ENCODE results near the gene NID1. TPM values are rescaled to one million over a fixed set of nuclear protein-coding genes. Genes with fewer than 3 reads are reported as not detected.

Gene NID1
- total RNA-seq, 4 donors from 2014 or later: 139 to 322 (median 244) TPM

DNA sequence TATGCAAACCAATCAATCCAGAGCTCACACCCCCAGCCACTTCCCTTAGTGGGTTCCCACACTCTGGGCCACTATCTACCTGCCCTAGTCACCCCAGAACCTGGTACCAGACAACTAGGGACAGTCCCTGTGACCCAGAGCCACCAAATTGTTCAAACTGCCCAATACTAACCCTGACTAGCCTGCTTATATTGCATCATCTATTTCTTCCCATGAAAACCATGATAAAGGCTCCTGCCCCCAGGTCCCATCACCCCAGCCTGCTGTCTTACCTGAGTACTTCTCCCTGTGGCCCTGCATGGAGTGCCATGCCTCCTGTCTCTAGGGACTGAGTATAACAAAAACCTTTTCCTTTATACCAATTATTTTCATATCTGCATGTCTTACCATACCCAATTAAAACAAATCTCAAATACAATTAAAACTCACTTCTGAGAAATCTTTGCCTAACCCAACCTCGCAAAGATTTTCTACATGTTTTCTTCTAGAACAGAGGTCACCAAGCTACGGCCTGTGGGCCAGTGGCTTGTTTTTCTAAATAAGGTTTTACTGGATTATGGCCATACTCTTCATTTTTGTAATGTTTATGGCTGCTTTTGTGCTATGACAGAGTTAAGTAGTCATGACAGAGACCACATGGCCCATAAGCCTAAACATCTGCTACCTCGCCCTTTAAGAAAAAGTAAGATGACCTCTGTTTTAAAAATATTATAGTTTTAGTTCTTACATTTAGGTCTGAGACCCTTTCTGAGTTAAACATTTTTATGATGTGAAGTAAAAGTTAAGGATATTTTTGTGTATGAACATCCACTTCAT is 31.0 kb upstream of the NID1 start:
- Histone ChIP-seq H3K4me1 (no peaks in the 10 kb centered on the region), H3K27ac (no peak overlapping the region), H3K9me3 (peaks cover 0 to 4% (median 0%) of the 10 kb centered on the region in 3 donors), H3K27me3 (no peaks in the 10 kb centered on the region), H3K36me3 (no peaks in the 10 kb centered on the region), H3K4me3 (no peak overlapping the region)
- WGBS, 2 donors (ENCODE audit: low coverage in 1 of 2): 32 to 50% methylated on average over 2 to 3 of the region's 3 CpGs
- TF ChIP-seq EP300 (IDR thresholded peaks at IDR 0.05): no peak
- no peak for TF ChIP-seq POLR2AphosphoS5 (IDR thresholded peaks at IDR 0.05)
- TF ChIP-seq POLR2A (IDR thresholded peaks at IDR 0.05): no peak
- TF ChIP-seq, protein P1, sequence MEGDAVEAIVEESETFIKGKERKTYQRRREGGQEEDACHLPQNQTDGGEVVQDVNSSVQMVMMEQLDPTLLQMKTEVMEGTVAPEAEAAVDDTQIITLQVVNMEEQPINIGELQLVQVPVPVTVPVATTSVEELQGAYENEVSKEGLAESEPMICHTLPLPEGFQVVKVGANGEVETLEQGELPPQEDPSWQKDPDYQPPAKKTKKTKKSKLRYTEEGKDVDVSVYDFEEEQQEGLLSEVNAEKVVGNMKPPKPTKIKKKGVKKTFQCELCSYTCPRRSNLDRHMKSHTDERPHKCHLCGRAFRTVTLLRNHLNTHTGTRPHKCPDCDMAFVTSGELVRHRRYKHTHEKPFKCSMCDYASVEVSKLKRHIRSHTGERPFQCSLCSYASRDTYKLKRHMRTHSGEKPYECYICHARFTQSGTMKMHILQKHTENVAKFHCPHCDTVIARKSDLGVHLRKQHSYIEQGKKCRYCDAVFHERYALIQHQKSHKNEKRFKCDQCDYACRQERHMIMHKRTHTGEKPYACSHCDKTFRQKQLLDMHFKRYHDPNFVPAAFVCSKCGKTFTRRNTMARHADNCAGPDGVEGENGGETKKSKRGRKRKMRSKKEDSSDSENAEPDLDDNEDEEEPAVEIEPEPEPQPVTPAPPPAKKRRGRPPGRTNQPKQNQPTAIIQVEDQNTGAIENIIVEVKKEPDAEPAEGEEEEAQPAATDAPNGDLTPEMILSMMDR (IDR thresholded peaks at IDR 0.05): no peak
- ATAC-seq: no peak

GRCh38 chr1:236092899-236093298 is 28.0 kb upstream of the NID1 start:
- TF ChIP-seq POLR2AphosphoS5 (IDR thresholded peaks at IDR 0.05) (no peak), EP300 (IDR thresholded peaks at IDR 0.05) (no peak), POLR2A (IDR thresholded peaks at IDR 0.05) (no peak)
- TF ChIP-seq, protein P1 (IDR thresholded peaks at IDR 0.05): no peak
- H3K27me3 ChIP-seq: no peaks in the 10 kb centered on the region
- no peaks in the 10 kb centered on the region for H3K4me1 ChIP-seq
- H3K27ac ChIP-seq: no peak overlapping the region
- H3K9me3 ChIP-seq: peaks cover 0 to 4% (median 0%) of the 10 kb centered on the region in 3 donors
- no peak overlapping the region for H3K4me3 ChIP-seq
- 31 to 47% methylated on average over 2 to 5 of the region's 5 CpGs for WGBS, 2 donors (ENCODE audit: low coverage in 1 of 2)
- no peaks in the 10 kb centered on the region for H3K36me3 ChIP-seq
- ATAC-seq: no peak

DNA sequence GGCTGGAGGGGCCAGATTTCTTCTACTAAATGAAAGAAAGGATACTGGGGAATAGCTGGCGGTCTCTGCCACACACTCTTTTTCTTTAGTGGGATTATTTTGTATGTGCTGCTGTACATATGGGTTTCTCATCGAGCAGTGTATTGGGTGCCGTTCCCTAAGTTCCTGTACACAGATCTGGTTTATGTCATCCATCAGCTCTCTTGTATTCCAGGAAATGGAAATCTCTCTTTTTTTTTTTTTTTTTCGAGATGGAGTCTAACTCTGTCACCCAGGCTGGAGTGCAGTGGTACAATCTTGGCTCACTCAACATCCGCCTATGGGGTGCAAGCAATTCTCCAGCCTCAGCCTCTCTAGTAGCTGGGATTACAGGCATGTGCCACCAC is 27.0 kb upstream of the NID1 start:
- no peaks in the 10 kb centered on the region for H3K27me3 ChIP-seq
- no peak overlapping the region for H3K4me3 ChIP-seq
- H3K9me3 ChIP-seq: peaks cover 0 to under 1% (median 0%) of the 10 kb centered on the region in 3 donors
- no peaks in the 10 kb centered on the region for H3K36me3 ChIP-seq
- H3K4me1 ChIP-seq: no peaks in the 10 kb centered on the region
- H3K27ac ChIP-seq: no peak overlapping the region
- 59% methylated on average over 4 of the region's 5 CpGs; no CpG with 5 or more reads in 1 of the 2 donors for WGBS, 2 donors (ENCODE audit: low coverage in 1 of 2)
- TF ChIP-seq EP300 (IDR thresholded peaks at IDR 0.05) (no peak), POLR2AphosphoS5 (IDR thresholded peaks at IDR 0.05) (no peak)
- TF ChIP-seq, protein P1 (IDR thresholded peaks at IDR 0.05): no peak
- ATAC-seq: no peak

DNA sequence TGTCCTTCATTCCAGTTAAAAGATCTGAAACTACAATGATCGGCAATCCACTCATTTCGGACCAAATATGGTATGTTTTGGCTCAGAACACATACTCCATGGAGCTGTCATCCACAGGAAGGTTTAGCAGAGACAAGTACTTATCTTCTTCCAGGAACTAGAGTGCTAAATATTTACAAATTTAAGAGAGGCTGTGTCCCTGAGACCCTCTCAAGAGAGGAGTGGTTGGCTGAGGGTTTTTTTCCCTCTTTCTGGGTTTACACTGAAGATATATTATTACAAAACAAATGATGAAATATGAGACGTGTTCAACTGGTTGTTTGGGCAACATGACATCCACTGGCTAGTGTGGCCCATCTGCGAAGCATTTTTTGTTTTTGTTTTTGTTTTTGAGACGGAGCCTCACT is 25.9 kb upstream of the NID1 start:
- H3K9me3 ChIP-seq: no peaks in the 10 kb centered on the region
- H3K4me3 ChIP-seq: no peak overlapping the region
- WGBS, 2 donors (ENCODE audit: low coverage in 1 of 2): 40 to 50% methylated on average over 2 to 5 of the region's 5 CpGs
- TF ChIP-seq, protein P1 (IDR thresholded peaks at IDR 0.05): no peak
- no peak for TF ChIP-seq EP300 (IDR thresholded peaks at IDR 0.05)
- no peak for TF ChIP-seq POLR2AphosphoS5 (IDR thresholded peaks at IDR 0.05)
- no peak for TF ChIP-seq POLR2A (IDR thresholded peaks at IDR 0.05)
- no peaks in the 10 kb centered on the region for H3K27me3 ChIP-seq
- H3K27ac ChIP-seq: no peak overlapping the region
- H3K4me1 ChIP-seq: no peaks in the 10 kb centered on the region
- no peaks in the 10 kb centered on the region for H3K36me3 ChIP-seq
- ATAC-seq: no peak

Measured in gastroesophageal sphincter (tissue), 4 donors.